ENCODE data around the gene AOPEP. TPM values are rescaled to one million over a fixed set of nuclear protein-coding genes. Genes with fewer than 3 reads are reported as not detected.

Gene AOPEP
- total RNA-seq, 6 donors from 2014 or later: 55.4 to 410 (median 111) TPM

GRCh38 chr9:94761481-94761880 lies 35.0 kb downstream of the AOPEP start:
- WGBS, 2 donors: 85 to 89% methylated on average over 4 of the region's 4 CpGs
- Histone ChIP-seq H3K9me3 (no peaks in the 10 kb centered on the region), H3K27ac (no peak overlapping the region), H3K4me3 (no peak overlapping the region), H3K4me1 (no peaks in the 10 kb centered on the region), H3K36me3 (peaks cover 0 to 15% (median 0%) of the 10 kb centered on the region in 4 donors), H3K27me3 (no peaks in the 10 kb centered on the region)
- DNase-seq: no peak
- TF ChIP-seq POLR2A (IDR thresholded peaks at IDR 0.05) (no peak), CTCF (IDR thresholded peaks at IDR 0.05) (no peak), POLR2AphosphoS5 (IDR thresholded peaks at IDR 0.05) (no peak), EP300 (IDR thresholded peaks at IDR 0.05) (no peak)
- ATAC-seq (ENCODE audit: low FRiP score in 2 of 2): no peak

GRCh38 chr9:94767331-94768072 lies 41.0 kb downstream of the AOPEP start:
- Histone ChIP-seq H3K4me1 (no peaks in the 10 kb centered on the region), H3K4me3 (no peak overlapping the region), H3K27ac (no peak overlapping the region), H3K9me3 (no peaks in the 10 kb centered on the region), H3K36me3 (no peaks in the 10 kb centered on the region), H3K27me3 (no peaks in the 10 kb centered on the region)
- ATAC-seq (ENCODE audit: low FRiP score in 2 of 2): no peak
- no peak for DNase-seq
- TF ChIP-seq POLR2AphosphoS5 (IDR thresholded peaks at IDR 0.05): no peak
- no peak for TF ChIP-seq CTCF (IDR thresholded peaks at IDR 0.05)
- no peak for TF ChIP-seq POLR2A (IDR thresholded peaks at IDR 0.05)
- TF ChIP-seq EP300 (IDR thresholded peaks at IDR 0.05): no peak
- 90 to 94% methylated on average over 9 of the region's 9 CpGs for WGBS, 2 donors

- ATAC-seq (ENCODE audit: low FRiP score in 2 of 2) (no peak), DNase-seq (no peak)
- no peaks in the 10 kb centered on the region for H3K27me3 ChIP-seq
- H3K36me3 ChIP-seq: no peaks in the 10 kb centered on the region
- 72 to 88% methylated on average over 3 of the region's 3 CpGs for WGBS, 2 donors
- H3K27ac ChIP-seq: no peak overlapping the region
- no peaks in the 10 kb centered on the region for H3K4me1 ChIP-seq
- H3K9me3 ChIP-seq: no peaks in the 10 kb centered on the region
- TF ChIP-seq POLR2AphosphoS5 (IDR thresholded peaks at IDR 0.05) (no peak), EP300 (IDR thresholded peaks at IDR 0.05) (no peak), POLR2A (IDR thresholded peaks at IDR 0.05) (no peak), CTCF (IDR thresholded peaks at IDR 0.05) (no peak)
- H3K4me3 ChIP-seq: no peak overlapping the region
These were observed 42.3 kb downstream of the AOPEP start for GRCh38 chr9:94768766-94769165.

GRCh38 chr9:94770334-94770733 lies 43.8 kb downstream of the AOPEP start:
- Histone ChIP-seq H3K27ac (no peak overlapping the region), H3K27me3 (no peaks in the 10 kb centered on the region), H3K4me1 (no peaks in the 10 kb centered on the region), H3K9me3 (no peaks in the 10 kb centered on the region), H3K36me3 (no peaks in the 10 kb centered on the region), H3K4me3 (no peak overlapping the region)
- TF ChIP-seq CTCF (IDR thresholded peaks at IDR 0.05) (no peak), POLR2A (IDR thresholded peaks at IDR 0.05) (no peak), POLR2AphosphoS5 (IDR thresholded peaks at IDR 0.05) (no peak), EP300 (IDR thresholded peaks at IDR 0.05) (no peak)
- 87 to 93% methylated on average over 6 of the region's 6 CpGs for WGBS, 2 donors
- DNase-seq: no peak
- ATAC-seq (ENCODE audit: low FRiP score in 2 of 2): no peak

GRCh38 chr9:94771096-94771495 lies 44.6 kb downstream of the AOPEP start:
- H3K4me3 ChIP-seq: no peak overlapping the region
- no peaks in the 10 kb centered on the region for H3K27me3 ChIP-seq
- no peaks in the 10 kb centered on the region for H3K9me3 ChIP-seq
- ATAC-seq (ENCODE audit: low FRiP score in 2 of 2) (no peak), DNase-seq (no peak)
- TF ChIP-seq CTCF (IDR thresholded peaks at IDR 0.05) (no peak), EP300 (IDR thresholded peaks at IDR 0.05) (no peak), POLR2A (IDR thresholded peaks at IDR 0.05) (no peak), POLR2AphosphoS5 (IDR thresholded peaks at IDR 0.05) (no peak)
- H3K36me3 ChIP-seq: no peaks in the 10 kb centered on the region
- 98 to 100% methylated on average over 3 of the region's 3 CpGs for WGBS, 2 donors
- no peak overlapping the region for H3K27ac ChIP-seq
- no peaks in the 10 kb centered on the region for H3K4me1 ChIP-seq

Measured in upper lobe of left lung (tissue), 6 donors.